Prostate gland (tissue), 2 donors: ENCODE measurements around the gene SMAD2. TPM values are rescaled to one million over a fixed set of nuclear protein-coding genes. Genes with fewer than 3 reads are reported as not detected.
"Not testable (repeated sequence)": the region's sequence is repeated elsewhere in the genome, so short reads cannot be mapped to it uniquely, and the experiment has no call there.

Experiments
- DNase-seq: peaks from one replicate; pipeline ENCODE4 v3.0.0-alpha.2; 2019; ENCODE audit warnings: low spot score
- H3K27ac ChIP-seq, 2 donors: fragments of 200-600 bp; sonication (generic); 2 replicates each; pipeline ENCODE4 v1.5.1; 2017 to 2019
- H3K27me3 ChIP-seq: fragments of 200-600 bp; sonication (generic); replicated peaks from 2 replicates; pipeline ENCODE4 v1.5.1; 2019; ENCODE audit not compliant: insufficient read depth
- H3K36me3 ChIP-seq, 2 donors: fragments of 200-600 bp; sonication (generic); 1 replicate in 1 of 2; 2 replicates in 1 of 2; pipeline versions ENCODE4 v1.5.1 to v1.8.1; 2017 to 2019
- H3K4me1 ChIP-seq: fragments of 200-600 bp; sonication (generic); replicated peaks from 2 replicates; pipeline ENCODE4 v1.5.1; 2019
- H3K4me3 ChIP-seq, 2 donors: fragments of 200-600 bp; sonication (generic); 2 replicates each; pipeline ENCODE4 v1.5.1; 2017 to 2019
- H3K9me3 ChIP-seq: fragments of 200-600 bp; sonication (generic); 2 replicates; pipeline ENCODE4 v1.5.1; 2017
- CTCF ChIP-seq, 4 experiments: fragments of 200-600 bp in 2 of 4; fragments of 450-650 bp in 2 of 4; sonication (generic) in 2 of 4; IDR thresholded peaks; 1 replicate in 3 of 4; 2 replicates in 1 of 4; pipeline ENCODE4 v1.5.1; 2016 to 2019; ENCODE audit warnings: antibody characterized with exemption in 4 of 4, mild to moderate bottlenecking in 2 of 4, moderate library complexity in 2 of 4
- POLR2A ChIP-seq: fragments of 450-650 bp; IDR thresholded peaks from one replicate; pipeline ENCODE4 v1.6.1; 2016; ENCODE audit warnings: antibody characterized with exemption, mild to moderate bottlenecking
- POLR2AphosphoS5 ChIP-seq: sonication (generic); formaldehyde crosslinking; IDR thresholded peaks from one replicate; pipeline ENCODE4 v1.6.1; 2017; ENCODE audit warnings: antibody characterized with exemption
- WGBS: methylation state at CpG from one replicate; pipeline ENCODE4 v1.1.5; 2018; 5-methylcytosine and 5-hydroxymethylcytosine counted together
- intact Hi-C: fragments of 100-400 bp; cut with DNase I; formaldehyde crosslinking; loops from one replicate; pipeline ENCODE4 v1.14.2; 2022
- total RNA-seq, 2 donors: library from RNA; depleted of rRNA; stranded (reverse); fragments of >200 nt; gene quantifications; one replicate each; pipeline ENCODE4 v1.1.0, GENCODE V29; 2016

Gene SMAD2
- total RNA-seq, 2 donors from 2014 or later, result 54.3 to 96.8 TPM

GRCh38 chr18:47830772-47831171 is 99.7 kb downstream of the SMAD2 start:
- Histone ChIP-seq H3K27ac (no peak overlapping the region), H3K36me3 (no peaks in the 10 kb centered on the region), H3K27me3 (no peaks in the 10 kb centered on the region), H3K9me3 (no peaks in the 10 kb centered on the region), H3K4me3 (no peak overlapping the region), H3K4me1 (no peaks in the 10 kb centered on the region)
- TF ChIP-seq POLR2AphosphoS5, result no peak
- TF ChIP-seq POLR2A, result no peak
- TF ChIP-seq CTCF (IDR thresholded peaks at IDR 0.05), result no peak
- WGBS, result 95% methylated on average over 3 of the region's 3 CpGs
- DNase-seq, result no peak
- intact Hi-C loops, result no loop called here

GRCh38 chr18:47829831-47830230 is 100.6 kb downstream of the SMAD2 start:
- WGBS, result 76% methylated on average over 3 of the region's 3 CpGs
- Histone ChIP-seq H3K27ac (no peak overlapping the region), H3K27me3 (no peaks in the 10 kb centered on the region), H3K4me1 (no peaks in the 10 kb centered on the region), H3K36me3 (no peaks in the 10 kb centered on the region), H3K4me3 (no peak overlapping the region), H3K9me3 (no peaks in the 10 kb centered on the region)
- intact Hi-C loops, result no loop called here
- DNase-seq, result no peak
- no peak for TF ChIP-seq CTCF (IDR thresholded peaks at IDR 0.05)
- TF ChIP-seq POLR2A, result no peak
- TF ChIP-seq POLR2AphosphoS5, result no peak

GRCh38 chr18:47828031-47828430 is 102.4 kb downstream of the SMAD2 start:
- DNase-seq, H3K27ac ChIP-seq, intact Hi-C loops, H3K9me3 ChIP-seq, H3K4me3 ChIP-seq, H3K4me1 ChIP-seq, H3K36me3 ChIP-seq, H3K27me3 ChIP-seq: not testable (repeated sequence)
- 98% methylated on average over 28 of the region's 34 CpGs for WGBS

GRCh38 chr18:47826157-47827074 is 104.0 kb downstream of the SMAD2 start:
- DNase-seq, result no peak
- 88% methylated on average over 5 of the region's 5 CpGs for WGBS

GRCh38 chr18:47821314-47821713 is 109.1 kb downstream of the SMAD2 start:
- H3K36me3 ChIP-seq, result no peaks in the 10 kb centered on the region
- no peak overlapping the region for H3K27ac ChIP-seq
- no peak overlapping the region for H3K4me3 ChIP-seq
- H3K27me3 ChIP-seq, result no peaks in the 10 kb centered on the region
- no peaks in the 10 kb centered on the region for H3K9me3 ChIP-seq
- intact Hi-C loops, result no loop called here
- WGBS, result 50% methylated on average over 3 of the region's 3 CpGs
- DNase-seq, result no peak
- no peak for TF ChIP-seq POLR2AphosphoS5
- TF ChIP-seq POLR2A, result no peak
- TF ChIP-seq CTCF (IDR thresholded peaks at IDR 0.05), result no peak
- no peaks in the 10 kb centered on the region for H3K4me1 ChIP-seq

More at GRCh38 chr18:47826157-47827074, 104.0 kb downstream of the SMAD2 start:
- no peaks in the 10 kb centered on the region for H3K4me1 ChIP-seq
- TF ChIP-seq POLR2A (no peak), POLR2AphosphoS5 (no peak), CTCF (IDR thresholded peaks at IDR 0.05) (no peak)
- no peaks in the 10 kb centered on the region for H3K27me3 ChIP-seq
- H3K4me3 ChIP-seq, result no peak overlapping the region
- no peaks in the 10 kb centered on the region for H3K9me3 ChIP-seq
- intact Hi-C loops, result no loop called here
- no peak overlapping the region for H3K27ac ChIP-seq
- H3K36me3 ChIP-seq, result no peaks in the 10 kb centered on the region
